C4-2B (cell line): ENCODE measurements around the gene MRPS11.
"Not testable (repeated sequence)": the region's sequence is repeated elsewhere in the genome, so short reads cannot be mapped to it uniquely, and the experiment has no call there.

Source experiments
- H3K27ac ChIP-seq: fragments of 450-650 bp; 2 replicates; pipeline ENCODE4 v1.5.1; 2017
- ZFX ChIP-seq: fragments of 450-650 bp; IDR thresholded peaks from 2 replicates; pipeline ENCODE4 v1.6.1; 2017
- TF ChIP-seq, protein P1 (sequence below): fragments of 450-650 bp; conservative IDR thresholded peaks from 2 replicates; pipeline ENCODE4 v1.5.1; 2017; ENCODE audit warnings: mild to moderate bottlenecking

Gene MRPS11

GRCh38 chr15:88472225-88472624 lies 4.7 kb downstream of the MRPS11 start:
- H3K27ac ChIP-seq: no peak overlapping the region
- TF ChIP-seq, protein P1, sequence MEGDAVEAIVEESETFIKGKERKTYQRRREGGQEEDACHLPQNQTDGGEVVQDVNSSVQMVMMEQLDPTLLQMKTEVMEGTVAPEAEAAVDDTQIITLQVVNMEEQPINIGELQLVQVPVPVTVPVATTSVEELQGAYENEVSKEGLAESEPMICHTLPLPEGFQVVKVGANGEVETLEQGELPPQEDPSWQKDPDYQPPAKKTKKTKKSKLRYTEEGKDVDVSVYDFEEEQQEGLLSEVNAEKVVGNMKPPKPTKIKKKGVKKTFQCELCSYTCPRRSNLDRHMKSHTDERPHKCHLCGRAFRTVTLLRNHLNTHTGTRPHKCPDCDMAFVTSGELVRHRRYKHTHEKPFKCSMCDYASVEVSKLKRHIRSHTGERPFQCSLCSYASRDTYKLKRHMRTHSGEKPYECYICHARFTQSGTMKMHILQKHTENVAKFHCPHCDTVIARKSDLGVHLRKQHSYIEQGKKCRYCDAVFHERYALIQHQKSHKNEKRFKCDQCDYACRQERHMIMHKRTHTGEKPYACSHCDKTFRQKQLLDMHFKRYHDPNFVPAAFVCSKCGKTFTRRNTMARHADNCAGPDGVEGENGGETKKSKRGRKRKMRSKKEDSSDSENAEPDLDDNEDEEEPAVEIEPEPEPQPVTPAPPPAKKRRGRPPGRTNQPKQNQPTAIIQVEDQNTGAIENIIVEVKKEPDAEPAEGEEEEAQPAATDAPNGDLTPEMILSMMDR: no peak
- no peak for TF ChIP-seq ZFX

GRCh38 chr15:88473661-88474293 lies 6.3 kb downstream of the MRPS11 start:
- not testable (repeated sequence) for H3K27ac ChIP-seq

DNA sequence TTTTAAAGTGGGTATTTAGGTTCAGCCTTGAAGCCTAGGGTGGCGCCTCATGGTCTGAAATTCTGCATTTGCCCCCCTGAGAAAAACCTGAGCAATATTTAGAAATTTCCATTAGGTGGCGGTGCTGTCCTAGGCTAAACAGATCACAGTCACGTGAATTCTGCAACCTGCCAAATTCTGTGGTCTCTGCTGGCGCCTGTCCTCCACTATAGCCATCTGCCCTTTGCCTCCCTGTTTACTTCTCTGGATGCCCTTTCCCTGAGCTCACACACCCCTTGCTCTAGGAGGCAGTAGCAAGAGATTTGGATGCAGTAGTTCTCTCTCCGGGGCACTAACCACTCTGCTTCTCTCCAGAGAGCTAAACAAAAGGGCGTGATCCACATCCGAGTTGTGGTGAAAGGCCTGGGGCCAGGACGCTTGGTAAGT lies 9.1 kb downstream of the MRPS11 start:
- H3K27ac ChIP-seq: no peak overlapping the region
- TF ChIP-seq, protein P1: peak; percentile 83
- TF ChIP-seq ZFX: no peak

GRCh38 chr15:88477126-88477525 lies 9.6 kb downstream of the MRPS11 start:
- no peak overlapping the region for H3K27ac ChIP-seq
- TF ChIP-seq, protein P1: no peak
- TF ChIP-seq ZFX: no peak

DNA sequence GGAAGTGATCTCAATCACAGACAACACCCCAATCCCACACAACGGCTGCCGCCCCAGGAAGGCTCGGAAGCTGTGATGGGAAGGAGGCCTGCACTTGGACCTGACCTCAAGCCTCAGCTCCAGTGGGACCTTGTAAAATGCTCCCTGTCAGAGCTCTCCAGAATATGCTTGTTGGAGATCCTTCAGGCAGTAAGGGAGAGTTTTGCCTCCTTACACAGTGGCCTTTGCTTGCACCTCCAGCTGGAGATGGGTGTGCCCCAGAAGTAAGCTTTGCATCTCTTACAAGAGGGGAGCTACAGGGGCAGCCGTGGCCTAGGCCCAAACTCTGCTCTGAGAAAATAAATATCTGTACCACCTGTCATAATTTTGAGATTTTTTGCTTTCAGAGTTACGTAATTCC lies 10.4 kb downstream of the MRPS11 start:
- TF ChIP-seq, protein P1: no peak
- no peak for TF ChIP-seq ZFX
- no peak overlapping the region for H3K27ac ChIP-seq

DNA sequence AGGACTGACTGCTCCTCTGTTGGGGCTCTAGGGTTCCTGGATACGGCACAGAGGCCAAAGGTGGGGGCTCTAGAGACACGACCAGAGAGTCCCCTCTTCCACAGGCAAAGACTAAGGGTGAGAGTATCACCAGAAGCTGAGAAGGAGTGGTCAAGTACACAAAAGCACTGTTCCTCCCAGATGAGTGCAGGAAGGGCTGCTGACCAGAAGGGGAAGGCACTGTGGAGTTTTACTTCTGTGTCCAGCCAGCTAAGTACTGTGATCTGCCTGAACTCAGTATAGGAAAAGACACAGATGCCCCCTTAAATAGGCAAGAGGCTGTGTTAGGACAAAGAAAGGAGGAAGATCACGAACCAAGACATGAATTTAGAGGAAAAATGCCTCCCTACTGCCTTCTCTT lies 11.7 kb downstream of the MRPS11 start:
- TF ChIP-seq ZFX: no peak
- TF ChIP-seq, protein P1: no peak
- H3K27ac ChIP-seq: no peak overlapping the region

DNA sequence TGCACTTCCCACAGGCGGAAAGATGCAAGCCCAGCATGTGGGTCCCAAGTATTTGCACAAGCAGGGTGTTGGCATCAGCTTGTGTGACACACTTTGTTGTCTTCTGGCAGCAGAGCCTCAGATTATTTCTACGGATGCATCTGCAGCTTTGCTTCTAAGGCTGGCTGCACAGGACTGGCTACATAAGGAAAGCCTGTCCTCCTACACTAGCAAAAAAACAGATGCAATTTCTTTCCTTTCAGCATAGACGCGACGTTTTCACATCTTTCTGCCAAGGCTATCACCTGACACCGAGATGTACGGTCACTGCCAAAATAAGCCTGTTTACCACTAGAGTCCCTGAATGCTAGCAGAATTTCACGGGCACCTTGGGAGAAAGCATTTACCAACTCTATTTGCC lies 13.5 kb downstream of the MRPS11 start:
- no peak for TF ChIP-seq ZFX
- TF ChIP-seq, protein P1: no peak
- no peak overlapping the region for H3K27ac ChIP-seq

GRCh38 chr15:88482263-88482662 lies 14.8 kb downstream of the MRPS11 start:
- TF ChIP-seq ZFX: no peak
- TF ChIP-seq, protein P1: no peak
- H3K27ac ChIP-seq: no peak overlapping the region
